H1 (cell line): Measurements from ENCODE around the gene TMEM125. TPM values are rescaled to one million over a fixed set of nuclear protein-coding genes. Genes with fewer than 3 reads are reported as not detected.

ENCODE experiments used
- HDAC6 ChIP-seq: IDR thresholded peaks from one replicate; pipeline ENCODE4 v1.7.1; 2012; ENCODE audit warnings: low read depth, mild to moderate bottlenecking, inconsistent platforms, low read length, moderate library complexity
- RAD21 ChIP-seq, 2 experiments: IDR thresholded peaks in 1 of 2; conservative IDR thresholded peaks in 1 of 2; 2 replicates each; pipeline ENCODE4 v1.6.1; 2011; ENCODE audit warnings: low read depth in 2 of 2, low read length in 2 of 2, improper control_type of control experiment in 1 of 2, inconsistent platforms in 1 of 2, mild to moderate bottlenecking in 1 of 2, moderate library complexity in 1 of 2
- SUZ12 ChIP-seq: fragments of 200-600 bp; sonication (generic); IDR thresholded peaks from 2 replicates; pipeline ENCODE4 v1.6.1; 2012; ENCODE audit warnings: mild to moderate bottlenecking, inconsistent platforms, low read length, moderate library complexity, mixed read lengths
- YY1 ChIP-seq: IDR thresholded peaks from 2 replicates; pipeline ENCODE4 v1.6.1; 2011; ENCODE audit warnings: low read depth, mild to moderate bottlenecking, low read length
- polyA plus RNA-seq, 7 experiments: library from polyadenylated mRNA; depleted of rRNA in 3 of 7; stranded (reverse) in 5 of 7; unstranded in 2 of 7; fragments of >200 nt in 5 of 7; fragments of 200-250 nt in 2 of 7; gene quantifications; 1 replicate in 5 of 7; 2 replicates in 1 of 7; 4 replicates in 1 of 7; pipeline versions ENCODE4 v1.2.1 to v1.2.3, GENCODE V29; 2011 to 2013; ENCODE audit warnings: missing spikeins in 2 of 7, mixed read lengths in 2 of 7
- total RNA-seq: library from RNA; stranded (reverse); fragmentation: NEBNext Ultra II Directional; extraction: Animal tissue kit (Norgen Biotek cat#: 25700); gene quantifications from 2 replicates; pipeline ENCODE4 v1.2.1, GENCODE V29; 2021
- TF ChIP-seq, protein P1 (sequence below): fragments of 300-600 bp; sonication (generic); IDR thresholded peaks from 2 replicates; pipeline ENCODE4 v1.7.1; 2012; ENCODE audit warnings: low read length, moderate library complexity, mild to moderate bottlenecking, inconsistent platforms; ENCODE audit not compliant: insufficient replicate concordance
- TF ChIP-seq, protein P2 (sequence below): IDR thresholded peaks from 2 replicates; pipeline ENCODE4 v1.6.1; 2012; ENCODE audit warnings: inconsistent platforms
- TF ChIP-seq, protein P3 (sequence below): IDR thresholded peaks from 2 replicates; pipeline ENCODE4 v1.6.1; 2011; ENCODE audit warnings: low read length, improper control_type of control experiment

TMEM125 gene
- total and polyA plus RNA-seq, 2 of the 8 experiments (the other 6 are each of a cell fraction or from before 2014, with no cell fraction given), result 26.5 to 46.7 TPM

DNA sequence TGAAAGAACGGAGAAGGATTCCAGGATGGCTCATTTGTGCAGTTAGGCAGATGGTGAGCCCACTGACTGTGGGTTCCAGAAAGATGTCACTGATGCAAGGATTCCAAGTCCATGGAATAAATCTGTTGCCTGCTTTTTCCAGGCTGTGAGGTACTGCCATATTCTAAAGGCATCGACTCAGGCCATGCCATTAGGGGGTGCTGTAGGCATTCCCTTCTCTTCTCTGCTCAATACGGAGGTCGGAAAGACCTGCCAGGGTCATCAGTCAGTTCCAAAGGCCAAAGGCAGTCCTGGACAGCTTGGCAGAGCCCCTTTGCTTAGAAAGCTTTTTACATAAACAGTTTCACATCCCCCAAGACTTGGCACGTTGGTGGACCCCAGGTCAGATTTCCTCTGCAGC lies 31.7 kb upstream of the TMEM125 start (continued):
- TF ChIP-seq, protein P1, sequence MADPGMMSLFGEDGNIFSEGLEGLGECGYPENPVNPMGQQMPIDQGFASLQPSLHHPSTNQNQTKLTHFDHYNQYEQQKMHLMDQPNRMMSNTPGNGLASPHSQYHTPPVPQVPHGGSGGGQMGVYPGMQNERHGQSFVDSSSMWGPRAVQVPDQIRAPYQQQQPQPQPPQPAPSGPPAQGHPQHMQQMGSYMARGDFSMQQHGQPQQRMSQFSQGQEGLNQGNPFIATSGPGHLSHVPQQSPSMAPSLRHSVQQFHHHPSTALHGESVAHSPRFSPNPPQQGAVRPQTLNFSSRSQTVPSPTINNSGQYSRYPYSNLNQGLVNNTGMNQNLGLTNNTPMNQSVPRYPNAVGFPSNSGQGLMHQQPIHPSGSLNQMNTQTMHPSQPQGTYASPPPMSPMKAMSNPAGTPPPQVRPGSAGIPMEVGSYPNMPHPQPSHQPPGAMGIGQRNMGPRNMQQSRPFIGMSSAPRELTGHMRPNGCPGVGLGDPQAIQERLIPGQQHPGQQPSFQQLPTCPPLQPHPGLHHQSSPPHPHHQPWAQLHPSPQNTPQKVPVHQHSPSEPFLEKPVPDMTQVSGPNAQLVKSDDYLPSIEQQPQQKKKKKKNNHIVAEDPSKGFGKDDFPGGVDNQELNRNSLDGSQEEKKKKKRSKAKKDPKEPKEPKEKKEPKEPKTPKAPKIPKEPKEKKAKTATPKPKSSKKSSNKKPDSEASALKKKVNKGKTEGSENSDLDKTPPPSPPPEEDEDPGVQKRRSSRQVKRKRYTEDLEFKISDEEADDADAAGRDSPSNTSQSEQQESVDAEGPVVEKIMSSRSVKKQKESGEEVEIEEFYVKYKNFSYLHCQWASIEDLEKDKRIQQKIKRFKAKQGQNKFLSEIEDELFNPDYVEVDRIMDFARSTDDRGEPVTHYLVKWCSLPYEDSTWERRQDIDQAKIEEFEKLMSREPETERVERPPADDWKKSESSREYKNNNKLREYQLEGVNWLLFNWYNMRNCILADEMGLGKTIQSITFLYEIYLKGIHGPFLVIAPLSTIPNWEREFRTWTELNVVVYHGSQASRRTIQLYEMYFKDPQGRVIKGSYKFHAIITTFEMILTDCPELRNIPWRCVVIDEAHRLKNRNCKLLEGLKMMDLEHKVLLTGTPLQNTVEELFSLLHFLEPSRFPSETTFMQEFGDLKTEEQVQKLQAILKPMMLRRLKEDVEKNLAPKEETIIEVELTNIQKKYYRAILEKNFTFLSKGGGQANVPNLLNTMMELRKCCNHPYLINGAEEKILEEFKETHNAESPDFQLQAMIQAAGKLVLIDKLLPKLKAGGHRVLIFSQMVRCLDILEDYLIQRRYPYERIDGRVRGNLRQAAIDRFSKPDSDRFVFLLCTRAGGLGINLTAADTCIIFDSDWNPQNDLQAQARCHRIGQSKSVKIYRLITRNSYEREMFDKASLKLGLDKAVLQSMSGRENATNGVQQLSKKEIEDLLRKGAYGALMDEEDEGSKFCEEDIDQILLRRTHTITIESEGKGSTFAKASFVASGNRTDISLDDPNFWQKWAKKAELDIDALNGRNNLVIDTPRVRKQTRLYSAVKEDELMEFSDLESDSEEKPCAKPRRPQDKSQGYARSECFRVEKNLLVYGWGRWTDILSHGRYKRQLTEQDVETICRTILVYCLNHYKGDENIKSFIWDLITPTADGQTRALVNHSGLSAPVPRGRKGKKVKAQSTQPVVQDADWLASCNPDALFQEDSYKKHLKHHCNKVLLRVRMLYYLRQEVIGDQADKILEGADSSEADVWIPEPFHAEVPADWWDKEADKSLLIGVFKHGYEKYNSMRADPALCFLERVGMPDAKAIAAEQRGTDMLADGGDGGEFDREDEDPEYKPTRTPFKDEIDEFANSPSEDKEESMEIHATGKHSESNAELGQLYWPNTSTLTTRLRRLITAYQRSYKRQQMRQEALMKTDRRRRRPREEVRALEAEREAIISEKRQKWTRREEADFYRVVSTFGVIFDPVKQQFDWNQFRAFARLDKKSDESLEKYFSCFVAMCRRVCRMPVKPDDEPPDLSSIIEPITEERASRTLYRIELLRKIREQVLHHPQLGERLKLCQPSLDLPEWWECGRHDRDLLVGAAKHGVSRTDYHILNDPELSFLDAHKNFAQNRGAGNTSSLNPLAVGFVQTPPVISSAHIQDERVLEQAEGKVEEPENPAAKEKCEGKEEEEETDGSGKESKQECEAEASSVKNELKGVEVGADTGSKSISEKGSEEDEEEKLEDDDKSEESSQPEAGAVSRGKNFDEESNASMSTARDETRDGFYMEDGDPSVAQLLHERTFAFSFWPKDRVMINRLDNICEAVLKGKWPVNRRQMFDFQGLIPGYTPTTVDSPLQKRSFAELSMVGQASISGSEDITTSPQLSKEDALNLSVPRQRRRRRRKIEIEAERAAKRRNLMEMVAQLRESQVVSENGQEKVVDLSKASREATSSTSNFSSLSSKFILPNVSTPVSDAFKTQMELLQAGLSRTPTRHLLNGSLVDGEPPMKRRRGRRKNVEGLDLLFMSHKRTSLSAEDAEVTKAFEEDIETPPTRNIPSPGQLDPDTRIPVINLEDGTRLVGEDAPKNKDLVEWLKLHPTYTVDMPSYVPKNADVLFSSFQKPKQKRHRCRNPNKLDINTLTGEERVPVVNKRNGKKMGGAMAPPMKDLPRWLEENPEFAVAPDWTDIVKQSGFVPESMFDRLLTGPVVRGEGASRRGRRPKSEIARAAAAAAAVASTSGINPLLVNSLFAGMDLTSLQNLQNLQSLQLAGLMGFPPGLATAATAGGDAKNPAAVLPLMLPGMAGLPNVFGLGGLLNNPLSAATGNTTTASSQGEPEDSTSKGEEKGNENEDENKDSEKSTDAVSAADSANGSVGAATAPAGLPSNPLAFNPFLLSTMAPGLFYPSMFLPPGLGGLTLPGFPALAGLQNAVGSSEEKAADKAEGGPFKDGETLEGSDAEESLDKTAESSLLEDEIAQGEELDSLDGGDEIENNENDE, result no peak
- TF ChIP-seq YY1 (0 out of 2 replicates have a peak, but pooled peaks have one; percentile 54), RAD21 (IDR thresholded peaks at IDR 0.05 in 1 of 2, conservative IDR thresholded peaks at IDR 0.05 in 1 of 2; ENCODE audit: low read depth in 2 of 2, low read length in 2 of 2) (peak; percentile 98), HDAC6 (no peak), SUZ12 (no peak)
- TF ChIP-seq, protein P2, sequence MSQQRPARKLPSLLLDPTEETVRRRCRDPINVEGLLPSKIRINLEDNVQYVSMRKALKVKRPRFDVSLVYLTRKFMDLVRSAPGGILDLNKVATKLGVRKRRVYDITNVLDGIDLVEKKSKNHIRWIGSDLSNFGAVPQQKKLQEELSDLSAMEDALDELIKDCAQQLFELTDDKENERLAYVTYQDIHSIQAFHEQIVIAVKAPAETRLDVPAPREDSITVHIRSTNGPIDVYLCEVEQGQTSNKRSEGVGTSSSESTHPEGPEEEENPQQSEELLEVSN, result no peak
- TF ChIP-seq, protein P3, sequence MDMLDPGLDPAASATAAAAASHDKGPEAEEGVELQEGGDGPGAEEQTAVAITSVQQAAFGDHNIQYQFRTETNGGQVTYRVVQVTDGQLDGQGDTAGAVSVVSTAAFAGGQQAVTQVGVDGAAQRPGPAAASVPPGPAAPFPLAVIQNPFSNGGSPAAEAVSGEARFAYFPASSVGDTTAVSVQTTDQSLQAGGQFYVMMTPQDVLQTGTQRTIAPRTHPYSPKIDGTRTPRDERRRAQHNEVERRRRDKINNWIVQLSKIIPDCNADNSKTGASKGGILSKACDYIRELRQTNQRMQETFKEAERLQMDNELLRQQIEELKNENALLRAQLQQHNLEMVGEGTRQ, result no peak
